Esophagus muscularis mucosa (tissue), 4 donors: Measurements from ENCODE around the gene CAD. TPM values are rescaled to one million over a fixed set of nuclear protein-coding genes. Genes with fewer than 3 reads are reported as not detected.
A peak's percentile ranks its signal among the peaks of the same experiment; 100 is the strongest.

Source experiments
- DNase-seq: peaks from one replicate; pipeline ENCODE4 v3.0.0-alpha.2; 2017; ENCODE audit errors: extremely low spot score
- H3K27ac ChIP-seq, 4 donors: fragments of 200-600 bp; sonication (generic); replicated peaks in 1 of 4; 1 replicate in 3 of 4; 2 replicates in 1 of 4; pipeline ENCODE4 v1.5.1; 2016 to 2019; ENCODE audit warnings: mild to moderate bottlenecking in 1 of 4
- H3K27me3 ChIP-seq, 4 donors: fragments of 200-600 bp; sonication (generic); one replicate each; pipeline versions ENCODE4 v1.5.1 to v1.6.0; 2016 to 2019
- H3K36me3 ChIP-seq, 4 donors: fragments of 200-600 bp; sonication (generic); one replicate each; pipeline ENCODE4 v1.5.1; 2016 to 2019
- H3K4me1 ChIP-seq, 4 donors: fragments of 200-600 bp; sonication (generic); one replicate each; pipeline ENCODE4 v1.5.1; 2016 to 2019
- H3K4me3 ChIP-seq, 4 donors: fragments of 200-600 bp; sonication (generic); 1 replicate in 2 of 4; 2 replicates in 2 of 4; pipeline ENCODE4 v1.5.1; 2016 to 2019; ENCODE audit warnings: mild to moderate bottlenecking in 4 of 4, moderate library complexity in 1 of 4
- H3K9me3 ChIP-seq, 4 donors: fragments of 200-600 bp; sonication (generic); 1 replicate in 3 of 4; 2 replicates in 1 of 4; pipeline ENCODE4 v1.5.1; 2016 to 2019
- EP300 ChIP-seq: sonication (generic); formaldehyde crosslinking; IDR thresholded peaks from one replicate; pipeline ENCODE4 v1.6.1; 2017; ENCODE audit warnings: antibody characterized with exemption
- POLR2A ChIP-seq: fragments of 450-650 bp; IDR thresholded peaks from one replicate; pipeline ENCODE4 v1.6.1; 2017; ENCODE audit warnings: antibody characterized with exemption, moderate library complexity, mild to moderate bottlenecking, low read depth
- POLR2AphosphoS5 ChIP-seq, 2 donors: sonication (generic); formaldehyde crosslinking; IDR thresholded peaks; one replicate each; pipeline ENCODE4 v1.6.1; 2017; ENCODE audit warnings: antibody characterized with exemption in 2 of 2
- WGBS: methylation state at CpG from one replicate; pipeline ENCODE4 v1.1.5; 2018; 5-methylcytosine and 5-hydroxymethylcytosine counted together
- intact Hi-C: fragments of 100-400 bp; cut with DNase I; formaldehyde crosslinking; loops from one replicate; pipeline ENCODE4 v1.15.1; 2023
- total RNA-seq, 4 donors: library from RNA; depleted of rRNA; stranded (reverse); fragments of >200 nt; gene quantifications; one replicate each; pipeline versions ENCODE4 v1.1.0 to v1.2.1, GENCODE V29; 2016
- TF ChIP-seq, protein P1 (sequence below), 3 experiments: fragments of 200-600 bp in 2 of 3; fragments of 450-650 bp in 1 of 3; sonication (generic) in 2 of 3; IDR thresholded peaks; one replicate each; pipeline ENCODE4 v1.5.1; 2017 to 2019; ENCODE audit warnings: antibody characterized with exemption in 3 of 3, mild to moderate bottlenecking in 2 of 3, moderate library complexity in 1 of 3

Gene CAD
- total RNA-seq, 4 donors from 2014 or later: 12.4 to 28.3 (median 16.6) TPM

DNA sequence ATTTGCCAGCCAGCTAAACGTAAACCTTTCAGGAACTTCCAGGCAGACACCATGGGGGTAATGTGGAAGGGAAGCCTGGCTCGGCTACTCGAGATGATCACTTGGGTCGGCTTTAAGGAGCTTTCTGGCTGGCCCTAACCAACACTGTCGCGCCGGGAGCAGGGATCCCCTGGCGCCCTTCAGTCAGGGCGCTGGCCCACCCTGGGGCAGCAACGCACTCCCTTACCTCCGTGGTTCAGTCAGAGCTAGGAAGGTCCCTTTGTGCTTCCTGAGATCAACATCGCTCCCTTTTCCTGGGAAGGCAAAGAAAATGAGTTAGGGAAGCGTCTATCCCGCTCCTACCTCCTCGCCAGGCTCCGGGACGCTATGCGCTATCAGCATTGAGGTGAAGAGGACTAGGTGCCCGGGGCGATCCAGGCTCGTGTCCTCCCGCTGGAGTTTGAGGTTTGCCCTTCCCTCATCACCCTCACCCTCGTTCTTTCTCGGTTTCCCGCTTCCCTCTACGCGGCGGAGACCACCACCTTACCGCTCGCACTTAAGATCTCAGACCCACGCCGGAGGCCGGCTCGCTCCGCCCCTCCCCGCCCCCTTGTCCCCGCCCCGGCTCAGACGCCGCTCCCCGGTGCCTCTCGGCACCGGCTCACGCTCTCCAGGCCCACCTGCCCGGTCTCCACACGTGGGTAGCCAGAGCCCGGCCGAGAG, 5.8 kb upstream of the CAD start:
- intact Hi-C loops: loop anchor here (10.0 kb wide), 1 partner anchor 163 kb away; the partner anchor contains the start of genes EIF2B4 and SNX17
- peak overlapping the region; percentile 91 to 98 (median 94) for H3K27ac ChIP-seq

DNA sequence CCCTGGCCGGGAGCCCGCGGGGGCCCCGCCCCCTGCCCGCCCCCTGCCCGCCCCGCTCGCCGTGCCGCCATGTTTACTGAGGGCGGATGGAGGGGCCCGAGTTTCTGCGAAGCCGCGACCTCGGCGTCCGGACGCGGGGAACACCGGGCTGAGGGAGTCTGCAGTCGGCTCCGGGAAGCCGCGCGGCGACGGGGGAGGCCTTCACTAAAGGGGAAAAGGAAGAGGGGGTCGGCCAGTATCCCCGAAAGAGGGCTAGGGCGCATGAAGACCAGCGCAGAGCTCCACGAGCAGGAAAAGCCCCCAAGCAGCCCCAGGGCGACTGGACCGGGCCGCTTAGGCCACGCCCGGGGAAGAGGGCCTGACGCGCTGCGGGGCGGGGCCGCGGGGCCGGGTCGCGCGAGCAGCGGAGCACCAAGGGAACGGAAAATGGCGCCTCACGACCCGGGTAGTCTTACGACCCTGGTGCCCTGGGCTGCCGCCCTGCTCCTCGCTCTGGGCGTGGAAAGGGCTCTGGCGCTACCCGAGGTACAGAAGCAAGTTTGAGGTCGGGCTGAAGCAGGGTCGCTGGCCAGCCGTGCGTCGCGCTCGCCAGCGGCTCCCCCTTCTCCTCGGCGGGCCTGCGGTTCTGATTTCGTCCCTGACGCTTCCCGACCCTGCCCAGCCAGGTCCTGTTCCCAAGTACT, 5.1 kb upstream of the CAD start, which contains the start of the genes ATRAID and SLC5A6:
TSS of gene ATRAID (plus strand) at position 99 of the 683 bp plus-strand sequence. CDS start at position 427, 328 bp downstream.
TSS of gene SLC5A6 (minus strand) at position 326 of the 683 bp plus-strand sequence. CDS start 4,618 bp downstream, outside the sequence.
- WGBS: 0% methylated on average over 24 of the region's 73 CpGs
- Histone ChIP-seq H3K27ac (peak within 1 kb of the TSS; percentile 91 to 98 (median 94)), H3K9me3 (no peaks in the 10 kb centered on the region), H3K4me1 (peaks cover 23 to 42% (median 32%) of the 10 kb centered on the region in 4 donors), H3K4me3 (peak within 1 kb of the TSS; percentile 68 to 92 (median 86)), H3K27me3 (no peaks in the 10 kb centered on the region), H3K36me3 (peaks cover 12 to 46% (median 32%) of the 10 kb centered on the region in 4 donors)
- DNase-seq: peak; percentile 96
- TF ChIP-seq POLR2A: peak; percentile 70
- peak; percentile 82 to 89 for TF ChIP-seq POLR2AphosphoS5 (IDR thresholded peaks at IDR 0.05)
- TF ChIP-seq, protein P1, sequence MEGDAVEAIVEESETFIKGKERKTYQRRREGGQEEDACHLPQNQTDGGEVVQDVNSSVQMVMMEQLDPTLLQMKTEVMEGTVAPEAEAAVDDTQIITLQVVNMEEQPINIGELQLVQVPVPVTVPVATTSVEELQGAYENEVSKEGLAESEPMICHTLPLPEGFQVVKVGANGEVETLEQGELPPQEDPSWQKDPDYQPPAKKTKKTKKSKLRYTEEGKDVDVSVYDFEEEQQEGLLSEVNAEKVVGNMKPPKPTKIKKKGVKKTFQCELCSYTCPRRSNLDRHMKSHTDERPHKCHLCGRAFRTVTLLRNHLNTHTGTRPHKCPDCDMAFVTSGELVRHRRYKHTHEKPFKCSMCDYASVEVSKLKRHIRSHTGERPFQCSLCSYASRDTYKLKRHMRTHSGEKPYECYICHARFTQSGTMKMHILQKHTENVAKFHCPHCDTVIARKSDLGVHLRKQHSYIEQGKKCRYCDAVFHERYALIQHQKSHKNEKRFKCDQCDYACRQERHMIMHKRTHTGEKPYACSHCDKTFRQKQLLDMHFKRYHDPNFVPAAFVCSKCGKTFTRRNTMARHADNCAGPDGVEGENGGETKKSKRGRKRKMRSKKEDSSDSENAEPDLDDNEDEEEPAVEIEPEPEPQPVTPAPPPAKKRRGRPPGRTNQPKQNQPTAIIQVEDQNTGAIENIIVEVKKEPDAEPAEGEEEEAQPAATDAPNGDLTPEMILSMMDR (IDR thresholded peaks at IDR 0.05): no peak
- no peak for TF ChIP-seq EP300
- intact Hi-C loops: loop anchor here (10.0 kb wide), 1 partner anchor 163 kb away; the partner anchor contains the start of genes EIF2B4 and SNX17

More for the DNA sequence above, 5.8 kb upstream of the CAD start:
- peaks cover 18 to 52% (median 38%) of the 10 kb centered on the region in 4 donors for H3K36me3 ChIP-seq
- peaks cover 19 to 35% (median 25%) of the 10 kb centered on the region in 4 donors for H3K4me1 ChIP-seq
- peak overlapping the region; percentile 68 to 92 (median 86) for H3K4me3 ChIP-seq
- no peaks in the 10 kb centered on the region for H3K9me3 ChIP-seq
- TF ChIP-seq, protein P1 (IDR thresholded peaks at IDR 0.05): no peak
- no peak for TF ChIP-seq POLR2A
- TF ChIP-seq POLR2AphosphoS5 (IDR thresholded peaks at IDR 0.05): no peak
- no peak for TF ChIP-seq EP300
- no peaks in the 10 kb centered on the region for H3K27me3 ChIP-seq
- no peak for DNase-seq
- WGBS: 1% methylated on average over 34 of the region's 48 CpGs

- Histone ChIP-seq H3K9me3 (no peaks in the 10 kb centered on the region), H3K4me1 (peaks cover 27 to 49% (median 36%) of the 10 kb centered on the region in 4 donors), H3K4me3 (peak overlapping the region; percentile 68 to 92 (median 86)), H3K36me3 (peaks cover 7 to 38% (median 24%) of the 10 kb centered on the region in 4 donors), H3K27ac (peak overlapping the region; percentile 91 to 98 (median 94)), H3K27me3 (no peaks in the 10 kb centered on the region)
- WGBS: 9% methylated on average over 34 of the region's 34 CpGs
- TF ChIP-seq POLR2AphosphoS5 (IDR thresholded peaks at IDR 0.05): no peak
- no peak for TF ChIP-seq EP300
- TF ChIP-seq, protein P1 (IDR thresholded peaks at IDR 0.05): no peak
- no peak for TF ChIP-seq POLR2A
- intact Hi-C loops: loop anchor here (10.0 kb wide), 1 partner anchor 162 kb away; the partner anchor contains the start of genes EIF2B4 and SNX17
- DNase-seq: no peak
These were observed 4.3 kb upstream of the CAD start for GRCh38 chr2:27212626-27213471.

- no peak for DNase-seq
- intact Hi-C loops: loop anchor here (2.0 to 10.0 kb wide), 2 partner anchors 80 to 160 kb away; partner anchors contain the start of genes EIF2B4, PREB and SNX17
These were observed 2.2 kb upstream of the CAD start for GRCh38 chr2:27214941-27215340.

More at GRCh38 chr2:27214941-27215340, 2.2 kb upstream of the CAD start:
- 95% methylated on average over 3 of the region's 3 CpGs for WGBS
- Histone ChIP-seq H3K27me3 (no peaks in the 10 kb centered on the region), H3K9me3 (no peaks in the 10 kb centered on the region), H3K4me1 (peaks cover 30 to 56% (median 38%) of the 10 kb centered on the region in 4 donors), H3K36me3 (peaks cover 0 to 28% (median 9%) of the 10 kb centered on the region in 4 donors), H3K4me3 (no peak overlapping the region), H3K27ac (no peak overlapping the region)
- TF ChIP-seq, protein P1 (IDR thresholded peaks at IDR 0.05): no peak
- TF ChIP-seq POLR2AphosphoS5 (IDR thresholded peaks at IDR 0.05): no peak
- no peak for TF ChIP-seq POLR2A
